ENCODE results near the gene SRSF6.
"Not testable (repeated sequence)": the region's sequence is repeated elsewhere in the genome, so short reads cannot be mapped to it uniquely, and the experiment has no call there.

Gene SRSF6

DNA sequence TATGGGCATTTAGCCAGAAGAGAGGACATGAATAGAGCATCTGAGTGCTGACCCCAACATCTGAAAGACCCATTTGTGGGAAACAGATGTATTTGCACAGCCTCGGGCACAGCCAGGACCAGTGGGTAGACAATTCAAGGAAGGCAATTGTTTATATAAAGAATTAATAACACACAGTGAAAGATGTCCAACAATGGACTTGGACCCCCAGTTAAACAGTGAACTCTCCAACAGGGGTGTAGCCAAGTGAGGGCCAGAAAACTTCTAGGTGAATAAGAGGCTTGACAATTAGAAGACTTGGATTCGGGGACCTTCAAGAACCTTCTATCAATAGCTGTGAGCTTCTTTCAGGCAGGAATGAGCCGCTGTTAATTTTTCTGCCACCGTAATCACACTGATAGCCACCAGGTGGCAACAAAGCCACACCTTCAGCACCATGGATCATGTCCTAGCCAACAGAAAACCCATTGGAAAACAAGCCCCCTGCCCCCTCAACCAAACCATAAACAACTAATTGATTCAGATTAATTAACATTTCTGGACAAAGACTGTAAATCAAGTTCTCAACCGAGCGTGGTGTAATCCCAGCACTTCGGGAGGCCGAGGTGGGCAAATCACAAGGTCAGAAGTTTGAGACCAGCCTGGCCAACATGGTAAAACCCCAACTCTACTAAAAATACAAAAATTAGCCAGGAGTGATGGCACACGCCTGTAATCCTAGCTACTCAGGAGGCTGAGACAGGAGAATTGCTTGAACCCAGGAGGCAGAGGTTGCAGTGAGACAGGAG, 8.8 kb upstream of the SRSF6 start:
- FAIRE-seq, result peak; percentile 62
- DNase-seq (ENCODE audit: insufficient read length, low spot score), result no peak

DNA sequence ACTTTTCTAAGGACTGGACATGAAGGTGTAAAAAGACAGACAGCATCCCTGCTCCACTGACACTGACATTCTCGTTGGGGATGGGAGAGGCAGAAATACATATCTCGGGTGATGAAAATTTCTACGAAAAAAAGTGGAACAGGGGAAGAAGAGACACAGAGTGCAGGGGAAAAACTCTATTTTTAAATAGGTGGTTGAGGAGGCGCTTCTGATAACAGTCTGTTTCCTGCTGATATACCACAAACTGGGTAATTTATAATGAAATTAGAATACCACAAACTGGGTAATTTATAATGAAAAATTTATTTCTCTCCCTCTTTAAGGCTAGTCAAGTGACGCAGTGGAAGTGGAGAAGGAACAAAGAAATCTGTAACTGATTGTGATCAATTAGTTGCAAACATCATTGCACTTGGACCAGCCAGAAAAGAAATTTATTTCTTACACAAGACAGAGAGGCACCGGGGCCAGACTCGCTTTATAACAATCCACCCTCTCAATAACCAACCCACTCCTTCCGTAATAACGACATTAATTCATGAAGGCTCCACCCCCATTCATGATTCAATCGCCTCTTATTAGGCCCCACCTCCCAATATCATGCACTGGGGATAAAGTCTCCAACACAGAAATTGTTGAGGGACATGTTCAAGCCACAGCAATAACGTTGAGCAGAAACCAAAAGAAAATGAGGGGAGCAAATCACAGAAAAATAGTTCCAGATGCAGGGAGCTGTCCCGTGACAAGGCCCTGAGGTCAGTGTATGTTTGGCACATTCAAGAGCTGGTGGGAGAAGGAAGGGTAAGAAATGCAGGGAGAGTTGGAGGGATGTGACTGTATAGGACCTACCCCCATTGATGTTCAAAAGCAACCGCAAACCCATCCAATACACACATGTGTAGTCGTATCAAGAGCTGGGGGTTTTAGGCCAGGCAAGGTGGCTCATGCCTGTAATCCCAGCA, 6.6 kb upstream of the SRSF6 start:
- FAIRE-seq, result no peak

DNA sequence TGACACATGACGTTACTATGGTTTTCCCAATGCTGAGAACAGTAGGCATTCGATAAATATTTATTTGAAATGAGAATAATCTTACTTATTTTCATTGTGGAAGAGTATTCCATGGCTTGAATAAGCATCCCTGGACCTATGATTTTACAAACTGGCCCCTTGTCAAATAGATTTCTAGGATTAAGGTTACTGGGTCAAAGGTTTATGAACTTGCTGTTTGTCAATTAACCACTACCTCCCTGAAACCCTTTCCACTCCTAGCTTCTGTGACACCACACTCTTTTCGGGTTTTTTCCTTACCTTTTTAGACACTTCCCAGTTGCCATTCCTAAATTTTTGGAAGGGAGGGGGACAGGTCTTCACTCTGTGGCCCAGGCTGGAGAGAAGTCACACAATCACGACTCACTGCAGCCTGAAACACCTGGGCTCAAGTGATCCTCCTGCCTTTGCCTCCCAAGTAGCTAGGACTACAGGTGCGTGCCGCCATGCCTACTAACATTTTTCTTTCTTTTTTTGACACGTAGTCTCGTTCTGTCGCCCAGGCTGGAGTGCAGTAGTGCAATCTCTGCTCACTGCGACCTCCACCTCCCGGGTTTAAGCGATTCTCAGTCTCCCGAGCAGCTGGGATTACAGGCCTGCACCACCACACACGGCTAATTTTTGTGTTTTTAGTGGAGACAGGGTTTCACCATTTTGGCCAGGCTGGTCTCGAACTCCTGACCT, 5.1 kb upstream of the SRSF6 start:
- FAIRE-seq, result no peak
- DNase-seq (ENCODE audit: insufficient read length, low spot score), result no peak

More for the DNA sequence above, 6.6 kb upstream of the SRSF6 start:
- DNase-seq (ENCODE audit: insufficient read length, low spot score), result no peak

DNA sequence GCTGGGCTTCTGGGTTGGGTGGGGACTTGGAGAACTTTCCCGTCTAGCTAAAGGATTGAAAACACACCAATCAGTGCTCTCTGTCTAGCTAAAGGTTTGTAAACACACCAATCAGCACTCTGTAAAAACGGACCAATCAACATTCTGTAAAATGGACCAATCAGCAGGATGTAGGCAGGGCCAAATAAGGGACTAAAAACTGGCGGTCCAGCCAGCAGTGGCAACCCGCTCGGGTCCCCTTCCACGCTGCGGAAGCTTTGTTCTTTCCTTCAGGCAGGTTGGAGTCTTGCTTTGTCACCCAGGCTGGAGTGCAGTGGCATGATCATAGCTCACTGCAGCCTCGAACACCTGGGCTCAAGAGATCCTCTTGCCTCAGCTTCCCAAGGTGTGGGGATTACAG, 1.4 kb upstream of the SRSF6 start:
- FAIRE-seq; DNase-seq (ENCODE audit: insufficient read length, low spot score): not testable (repeated sequence)

DNA sequence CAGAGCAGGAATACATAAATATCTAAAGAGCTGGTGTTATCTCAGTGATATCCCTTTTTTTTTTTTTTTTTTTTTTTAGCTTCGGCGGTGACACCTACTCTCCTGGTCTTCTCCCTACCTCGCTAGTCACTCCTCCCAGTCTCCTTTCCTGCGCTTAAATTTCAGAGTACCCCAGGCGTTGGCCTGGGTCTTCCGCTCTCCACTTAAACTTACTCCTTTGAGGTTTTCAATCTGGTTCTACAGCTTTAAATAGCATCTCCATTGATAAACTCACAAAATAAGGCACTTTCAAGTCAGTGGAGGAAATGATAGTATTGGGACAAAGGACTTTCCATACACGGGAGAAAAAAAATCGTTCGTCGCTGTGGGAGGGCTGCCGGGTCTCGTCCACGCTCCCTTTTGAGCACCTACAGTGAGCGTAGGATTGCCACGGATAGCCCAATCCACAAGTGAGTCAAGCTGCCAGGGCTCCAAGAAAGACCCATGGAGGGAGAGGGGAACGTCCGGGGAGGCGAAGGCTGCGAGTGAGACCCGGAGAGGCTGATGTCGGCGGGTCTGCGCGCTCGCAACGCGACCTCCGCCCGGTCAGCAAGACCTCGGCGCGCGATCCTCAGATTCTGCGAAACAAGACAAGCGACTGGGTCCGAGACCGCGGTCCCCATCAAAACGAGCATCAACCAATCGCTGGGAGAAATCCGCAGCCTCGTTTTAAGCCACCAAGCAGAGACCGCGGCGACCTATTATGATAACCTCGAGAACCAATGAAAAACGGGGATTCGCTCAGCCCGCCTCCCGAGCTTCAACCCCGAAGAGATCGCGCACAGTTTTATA, 672 bp upstream of the SRSF6 start:
- FAIRE-seq (no peak), DNase-seq (ENCODE audit: insufficient read length, low spot score) (peak; percentile 76)

DNA sequence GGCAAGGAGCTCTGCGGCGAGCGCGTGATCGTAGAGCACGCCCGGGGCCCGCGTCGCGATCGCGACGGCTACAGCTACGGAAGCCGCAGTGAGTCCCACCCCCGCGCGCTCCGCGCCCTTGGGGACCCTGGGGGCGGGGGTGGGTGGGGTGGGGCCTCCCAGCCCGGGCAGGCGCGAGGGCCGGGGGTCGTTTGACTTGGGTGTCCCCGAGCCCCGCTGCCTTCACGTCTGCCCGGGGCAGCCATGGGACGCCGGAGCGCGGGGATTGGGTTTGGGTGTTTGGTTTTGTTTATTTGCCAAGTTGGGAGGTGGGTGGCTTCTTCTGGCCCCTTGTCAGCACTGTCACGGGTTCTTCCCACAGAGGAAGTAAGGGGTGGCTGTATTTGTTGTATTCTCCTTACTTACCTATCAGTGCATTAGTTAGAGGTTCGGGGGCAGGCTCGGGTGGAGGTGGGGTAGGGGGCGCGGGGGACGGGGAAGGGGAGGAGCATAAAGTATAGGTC, 777 bp downstream of the SRSF6 start:
- no peak for FAIRE-seq
- no peak for DNase-seq (ENCODE audit: insufficient read length, low spot score)

DNA sequence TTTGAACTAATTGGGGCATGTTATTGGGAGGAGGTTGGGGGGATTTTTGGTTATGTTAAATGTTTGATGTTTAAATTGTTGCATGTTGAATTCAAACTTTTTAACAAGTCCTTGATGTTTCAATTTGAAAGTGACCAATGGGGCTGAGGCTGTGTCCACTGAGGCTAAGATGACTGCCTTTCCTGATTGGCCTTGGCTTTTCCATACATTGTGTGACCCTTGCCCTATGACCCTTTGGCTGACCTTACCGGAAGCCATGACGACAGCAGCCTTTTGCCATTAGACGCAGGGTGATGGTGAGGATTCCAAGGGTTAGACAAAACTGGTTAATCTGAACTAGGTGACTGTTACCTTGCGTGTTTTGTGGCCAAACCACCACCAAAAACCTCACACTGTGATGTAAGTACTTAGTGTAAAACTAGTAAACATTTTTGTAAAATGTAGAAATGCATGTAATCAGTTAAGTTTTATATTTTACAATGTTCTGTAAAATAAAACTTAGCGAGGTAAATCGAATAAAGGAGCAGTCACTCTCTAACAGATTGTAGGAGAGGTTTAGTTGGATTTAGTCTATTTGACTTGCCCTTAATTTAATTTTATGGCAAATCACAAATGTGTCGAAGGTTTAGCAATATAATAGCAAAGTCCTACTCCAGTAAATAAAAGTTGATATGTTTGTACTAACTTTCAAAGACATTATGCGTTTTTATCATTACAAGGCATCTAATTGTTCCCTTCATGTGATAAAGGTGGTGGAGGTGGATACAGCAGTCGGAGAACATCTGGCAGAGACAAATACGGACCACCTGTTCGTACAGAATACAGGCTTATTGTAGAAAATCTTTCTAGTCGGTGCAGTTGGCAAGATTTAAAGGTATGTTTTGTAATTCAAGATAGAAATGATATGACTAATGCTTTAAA, 1.6 kb downstream of the SRSF6 start:
- DNase-seq (ENCODE audit: insufficient read length, low spot score) (no peak), FAIRE-seq (no peak)

DNA sequence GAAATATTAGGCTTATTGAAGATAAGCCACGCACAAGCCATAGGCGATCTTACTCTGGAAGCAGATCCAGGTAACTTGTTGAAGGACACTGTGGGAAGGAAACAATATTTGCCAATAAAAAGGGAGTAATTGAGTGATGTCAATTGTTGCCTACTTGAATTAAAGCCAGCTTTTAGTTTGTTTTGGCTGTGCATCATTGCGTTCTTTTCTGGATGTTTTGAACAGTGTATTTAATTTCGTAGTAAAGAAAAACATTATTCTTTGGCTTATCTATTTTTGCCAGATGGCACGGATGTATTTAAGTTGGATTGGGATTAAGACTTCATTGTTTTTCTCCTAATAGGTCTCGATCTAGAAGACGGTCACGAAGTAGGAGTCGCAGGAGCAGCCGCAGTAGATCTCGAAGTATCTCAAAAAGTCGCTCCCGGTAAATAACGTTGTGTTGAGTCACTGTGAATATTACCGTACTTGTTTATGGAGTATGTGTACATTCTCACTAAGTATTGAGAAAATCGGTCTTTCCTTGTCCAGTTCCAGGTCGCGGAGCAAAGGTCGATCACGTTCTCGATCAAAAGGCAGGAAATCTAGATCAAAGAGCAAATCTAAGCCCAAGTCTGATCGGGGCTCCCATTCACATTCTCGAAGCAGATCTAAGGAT, 2.6 kb downstream of the SRSF6 start:
- DNase-seq (ENCODE audit: insufficient read length, low spot score), result no peak
- no peak for FAIRE-seq

DNA sequence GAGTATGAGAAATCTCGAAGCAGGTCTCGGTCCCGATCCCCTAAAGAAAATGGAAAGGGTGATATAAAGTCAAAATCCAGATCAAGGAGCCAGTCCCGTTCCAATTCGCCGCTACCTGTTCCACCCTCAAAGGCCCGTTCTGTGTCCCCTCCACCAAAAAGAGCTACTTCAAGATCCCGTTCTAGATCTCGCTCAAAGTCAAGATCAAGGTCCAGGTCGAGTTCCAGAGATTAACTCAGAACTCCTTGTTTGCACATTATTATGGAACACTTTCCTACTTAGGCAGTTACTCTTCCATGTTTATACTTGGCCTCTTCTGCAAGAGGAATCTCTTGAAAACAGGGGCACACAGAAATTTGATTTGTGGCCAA, 3.1 kb downstream of the SRSF6 start:
- no peak for FAIRE-seq
- DNase-seq (ENCODE audit: insufficient read length, low spot score), result no peak

DNA sequence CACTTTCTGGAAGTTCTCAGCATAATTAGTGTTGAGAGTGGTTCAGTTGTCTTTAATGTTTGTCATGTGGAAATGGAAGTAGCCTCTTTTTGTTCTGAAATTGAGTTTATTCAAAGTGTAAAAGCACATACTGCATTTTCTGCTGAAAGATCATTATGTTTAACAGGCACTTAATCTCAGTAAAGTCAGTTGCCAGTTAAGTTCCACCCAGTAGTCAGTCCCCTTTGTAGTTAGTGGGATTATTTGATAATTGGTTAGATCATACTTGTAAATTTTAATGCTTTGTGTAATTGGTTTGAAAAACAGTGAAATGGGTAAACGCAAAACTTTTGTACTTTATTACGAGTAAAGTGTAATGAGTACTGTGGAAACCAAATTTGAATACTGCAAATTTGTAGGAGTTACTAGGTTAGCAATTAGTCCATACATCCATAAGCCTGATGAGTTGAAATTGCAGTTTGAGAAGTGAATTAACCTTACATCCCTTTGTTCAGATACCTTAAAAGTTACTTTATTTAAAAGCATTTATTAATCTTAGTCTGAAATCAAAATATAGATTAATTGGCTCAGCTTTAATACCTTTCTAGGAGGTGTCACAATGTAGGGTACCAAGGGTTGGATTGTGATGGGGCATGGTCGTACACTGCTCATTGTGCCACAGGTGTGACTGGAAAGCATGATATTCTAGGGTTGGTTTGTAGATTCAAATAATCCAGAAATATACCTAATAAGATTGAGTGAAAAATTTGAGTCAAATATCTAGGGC, 4.4 kb downstream of the SRSF6 start:
- FAIRE-seq, result no peak
- DNase-seq (ENCODE audit: insufficient read length, low spot score), result no peak

DNA sequence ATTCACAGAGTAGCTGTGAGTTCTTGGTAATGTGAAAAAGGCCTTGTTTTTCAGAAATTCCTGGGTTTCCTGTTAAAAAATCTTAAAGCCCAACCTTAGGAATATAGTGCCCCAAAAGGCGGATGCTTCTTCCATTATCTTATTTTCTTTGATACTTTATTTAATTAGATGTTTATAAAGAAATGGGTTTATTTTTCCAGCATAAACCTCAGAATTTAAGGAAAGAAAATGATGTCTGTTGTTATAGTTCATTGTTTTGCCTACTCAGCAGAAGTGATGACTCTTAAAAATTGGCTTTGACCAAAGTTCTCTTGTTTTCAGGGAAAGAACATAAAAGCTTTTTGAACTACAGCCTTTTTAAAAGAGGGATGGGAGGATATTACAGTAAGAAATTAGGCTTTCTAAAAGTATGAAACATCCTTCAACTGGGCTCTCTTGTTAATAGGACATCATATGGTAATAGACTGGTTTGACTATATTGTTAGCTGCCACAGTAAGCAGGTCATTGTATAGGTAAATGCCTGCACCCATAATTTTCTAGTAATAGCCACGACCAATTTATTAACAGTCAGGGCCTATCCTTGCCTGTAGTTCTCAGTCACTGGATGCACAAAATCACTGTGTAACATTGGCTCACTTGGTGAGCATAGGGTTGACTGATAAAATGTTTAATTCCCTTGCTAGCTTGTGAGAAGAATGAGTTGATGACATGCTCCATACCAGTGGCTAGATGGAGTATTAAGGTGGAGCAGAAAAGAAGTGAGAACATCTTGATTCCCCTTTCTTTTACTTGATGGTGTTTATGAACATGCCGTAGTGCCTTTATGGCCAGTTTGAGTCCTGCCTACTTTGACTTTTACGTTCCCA, 5.2 kb downstream of the SRSF6 start:
- no peak for FAIRE-seq
- DNase-seq (ENCODE audit: insufficient read length, low spot score), result no peak

DNA sequence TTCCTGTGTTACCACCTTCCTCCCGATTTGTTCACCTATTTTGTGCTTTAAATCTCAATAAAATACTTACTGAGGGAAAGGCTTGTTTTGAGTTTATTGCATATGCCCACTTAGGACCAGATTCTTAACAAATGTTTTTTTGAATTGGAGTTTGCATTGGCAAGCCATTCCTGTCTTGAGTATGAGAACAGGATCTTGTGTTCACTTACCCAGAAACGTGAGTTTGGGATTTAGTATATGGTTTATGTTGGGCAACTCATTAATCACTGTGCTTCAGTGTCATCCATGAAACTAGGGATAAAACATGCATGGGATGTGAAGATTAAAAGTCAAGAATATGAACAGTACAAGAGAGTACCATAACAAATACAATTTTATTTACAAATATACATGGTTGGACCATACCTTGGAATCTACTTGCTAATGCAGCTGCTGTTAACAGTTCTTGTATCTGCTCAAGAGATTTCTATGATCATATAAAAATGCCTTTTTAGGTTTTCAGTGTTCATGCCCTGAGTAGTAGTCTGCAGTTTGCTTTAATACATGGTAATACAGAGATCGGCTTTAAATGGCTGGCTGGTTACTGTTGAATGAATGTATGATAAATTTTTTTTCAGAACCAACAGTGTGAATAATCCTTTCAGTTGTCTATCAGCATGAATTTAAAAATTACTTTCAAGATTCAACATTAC, 6.0 kb downstream of the SRSF6 start:
- no peak for DNase-seq (ENCODE audit: insufficient read length, low spot score)
- no peak for FAIRE-seq

DNA sequence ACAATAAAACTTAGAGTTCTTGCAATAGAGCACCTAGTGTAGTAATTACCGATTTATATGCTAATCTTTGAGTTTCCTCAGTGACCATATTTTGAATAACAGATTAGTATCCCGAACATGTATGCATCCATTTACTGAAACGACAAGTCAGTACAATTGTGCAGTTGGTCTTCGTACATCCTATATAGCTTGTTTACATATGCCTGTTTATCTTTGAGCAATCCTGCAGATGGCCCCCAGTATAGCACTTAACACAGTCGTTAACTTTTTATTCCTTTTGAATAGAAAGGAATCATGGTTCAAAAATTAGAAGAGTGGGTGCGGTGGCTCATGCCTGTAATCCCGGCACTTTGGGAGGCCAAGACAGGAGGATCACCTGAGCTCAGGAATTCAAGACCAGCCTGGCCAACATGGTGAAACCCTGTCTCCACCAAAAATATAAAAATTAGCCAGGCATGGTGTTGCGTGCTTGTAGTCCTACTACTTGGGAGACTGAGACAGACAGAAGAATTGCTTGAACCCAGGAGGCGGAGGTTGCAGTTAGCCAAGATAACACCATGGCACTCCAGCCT, 6.6 kb downstream of the SRSF6 start:
- DNase-seq (ENCODE audit: insufficient read length, low spot score) (no peak), FAIRE-seq (no peak)

DNA sequence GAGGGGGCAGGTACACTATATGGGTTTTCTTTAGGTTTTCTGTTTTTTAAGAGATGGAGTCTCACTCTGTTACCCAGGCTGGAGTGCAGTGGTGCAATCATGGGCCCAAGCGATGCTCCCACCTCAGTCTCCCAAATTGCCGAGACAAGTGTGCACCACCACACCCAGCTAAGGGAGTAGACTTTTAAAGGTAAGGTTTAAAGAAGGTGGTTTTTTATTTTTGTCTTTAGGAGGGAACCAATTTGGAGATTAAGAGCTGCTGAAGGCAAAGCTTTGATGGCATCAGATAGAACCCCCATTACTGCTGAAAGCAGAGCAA, 7.9 kb downstream of the SRSF6 start:
- FAIRE-seq (no peak), DNase-seq (ENCODE audit: insufficient read length, low spot score) (no peak)

DNA sequence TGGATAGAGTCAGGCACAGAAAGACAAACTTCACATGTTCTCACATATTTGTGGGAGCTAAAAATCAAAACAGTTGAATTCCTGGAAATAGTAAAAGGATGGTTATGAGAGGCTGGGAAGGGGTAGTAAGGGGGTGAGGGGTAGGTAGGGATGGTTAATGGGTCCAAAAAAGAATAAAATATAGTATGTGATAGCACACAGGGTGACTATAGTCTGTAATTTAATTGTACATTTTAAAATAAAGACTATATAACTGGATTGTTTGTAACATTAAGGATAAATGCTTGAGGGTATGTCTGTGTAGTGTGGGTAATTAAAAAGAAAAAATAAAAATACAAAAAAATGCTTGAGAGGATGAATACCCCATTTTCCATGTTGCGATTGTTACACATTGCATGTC, 9.9 kb downstream of the SRSF6 start:
- FAIRE-seq, result no peak
- no peak for DNase-seq (ENCODE audit: insufficient read length, low spot score)

All from GM19239 (cell line).